Panc1 (cell line): ENCODE results near the gene ABAT. TPM values are rescaled to one million over a fixed set of nuclear protein-coding genes. Genes with fewer than 3 reads are reported as not detected.

Experiments used
- ATAC-seq: fragments of 200-7000 bp; cut with Tn5 transposase; 2 replicates; pipeline ENCODE4 v1.9.1; 2020; ENCODE audit warnings: mild to moderate bottlenecking, moderate library complexity
- BruUV-seq: library from RNA; stranded (reverse); fragments of 400-500 nt; replicated peaks from 2 replicates; lab custom pipeline; 2021; lab: Mats Ljungman, UMichigan
- CTCF ChIA-PET: fragments of 300-600 bp; sonication (Branson Sonifier 250); formaldehyde crosslinking; loops from one replicate; lab custom pipeline; 2022; ENCODE audit warnings: antibody characterized with exemption; lab: Charles Lee
- POLR2A ChIA-PET: fragments of 300-600 bp; sonication (Branson Sonifier 250); formaldehyde crosslinking; loops from one replicate; lab custom pipeline; 2022; ENCODE audit warnings: antibody characterized with exemption; lab: Charles Lee
- DNase-seq: peaks from one replicate; pipeline ENCODE4 v3.0.0-alpha.2; 2010; ENCODE audit warnings: low read depth, low spot score
- H3K27ac ChIP-seq: 2 replicates; pipeline ENCODE4 v1.5.1; 2011; ENCODE audit warnings: mild to moderate bottlenecking, low read length, inconsistent platforms
- H3K27me3 ChIP-seq: fragments of 200-500 bp; sonication (Bioruptor generic); 2 replicates; pipeline ENCODE4 v1.6.0; 2014; ENCODE audit warnings: low read length, inconsistent platforms; ENCODE audit not compliant: control insufficient read depth, insufficient read depth
- H3K36me3 ChIP-seq: fragments of 200-500 bp; sonication (Bioruptor generic); 2 replicates; pipeline ENCODE4 v1.5.1; 2014; ENCODE audit warnings: inconsistent platforms, mild to moderate bottlenecking, low read length, moderate library complexity; ENCODE audit not compliant: control insufficient read depth, insufficient read depth
- H3K4me1 ChIP-seq: 2 replicates; pipeline ENCODE4 v1.5.1; 2011; ENCODE audit warnings: inconsistent platforms, mild to moderate bottlenecking, low read length, moderate library complexity; ENCODE audit not compliant: control insufficient read depth, insufficient read depth
- H3K4me3 ChIP-seq, 2 experiments: 2 replicates each; pipeline ENCODE4 v1.5.1; 2011 to 2012; ENCODE audit warnings: low read depth in 2 of 2, low read length in 2 of 2, mild to moderate bottlenecking in 2 of 2, inconsistent platforms in 1 of 2, moderate library complexity in 1 of 2
- H3K9me3 ChIP-seq: fragments of 200-500 bp; sonication (Bioruptor generic); 2 replicates; pipeline ENCODE4 v1.5.1; 2014; ENCODE audit warnings: low read depth, mild to moderate bottlenecking, inconsistent platforms, low read length, moderate library complexity; ENCODE audit not compliant: control insufficient read depth, insufficient read depth
- CTCF ChIP-seq: fragments of 450-650 bp; IDR thresholded peaks from 2 replicates; pipeline ENCODE4 v1.5.1; 2017; ENCODE audit warnings: mild to moderate bottlenecking
- POLR2AphosphoS5 ChIP-seq: IDR thresholded peaks from 2 replicates; pipeline ENCODE4 v1.6.1; 2012; ENCODE audit warnings: mild to moderate bottlenecking, low read depth, low read length, moderate library complexity
- SIN3A ChIP-seq: IDR thresholded peaks from 2 replicates; pipeline ENCODE4 v1.6.1; 2012; ENCODE audit warnings: low read depth, mild to moderate bottlenecking, low read length, moderate library complexity, borderline replicate concordance; ENCODE audit not compliant: insufficient read depth
- TCF7L2 ChIP-seq: IDR thresholded peaks from 2 replicates; pipeline ENCODE4 v1.6.1; 2011; ENCODE audit warnings: mild to moderate bottlenecking, low read depth, low read length, inconsistent platforms
- in situ Hi-C: cut with HindIII; loops from 2 replicates; pipeline ENCODE4 v1.10.0; 2016; ENCODE audit warnings: low sequenced_read_pairs, low pct_unique_long_range_greater_than_20kb
- intact Hi-C: fragments of 100-400 bp; cut with micrococcal nuclease; formaldehyde crosslinking; loops from one replicate; pipeline ENCODE4 v1.10.0; 2022; ENCODE audit not compliant: unreplicated experiment
- total RNA-seq: library from RNA; stranded (reverse); gene quantifications from one replicate; pipeline ENCODE4 v1.2.1, GENCODE V29; 2021; ENCODE audit not compliant: unreplicated experiment
- TF ChIP-seq, protein P1 (sequence below), 2 experiments: IDR thresholded peaks; 2 replicates each; pipeline ENCODE4 v1.6.1; 2011 to 2012; ENCODE audit warnings: low read depth in 2 of 2, control low read depth in 1 of 2, low read length in 1 of 2, mild to moderate bottlenecking in 1 of 2, moderate library complexity in 1 of 2; ENCODE audit not compliant: insufficient read depth in 1 of 2

Gene ABAT
- total RNA-seq, 1 experiment from 2014 or later, result 0.77 TPM

- DNase-seq (no peak), ATAC-seq (no peak)
- POLR2A ChIA-PET, result no interaction called here
- TF ChIP-seq, protein P1, sequence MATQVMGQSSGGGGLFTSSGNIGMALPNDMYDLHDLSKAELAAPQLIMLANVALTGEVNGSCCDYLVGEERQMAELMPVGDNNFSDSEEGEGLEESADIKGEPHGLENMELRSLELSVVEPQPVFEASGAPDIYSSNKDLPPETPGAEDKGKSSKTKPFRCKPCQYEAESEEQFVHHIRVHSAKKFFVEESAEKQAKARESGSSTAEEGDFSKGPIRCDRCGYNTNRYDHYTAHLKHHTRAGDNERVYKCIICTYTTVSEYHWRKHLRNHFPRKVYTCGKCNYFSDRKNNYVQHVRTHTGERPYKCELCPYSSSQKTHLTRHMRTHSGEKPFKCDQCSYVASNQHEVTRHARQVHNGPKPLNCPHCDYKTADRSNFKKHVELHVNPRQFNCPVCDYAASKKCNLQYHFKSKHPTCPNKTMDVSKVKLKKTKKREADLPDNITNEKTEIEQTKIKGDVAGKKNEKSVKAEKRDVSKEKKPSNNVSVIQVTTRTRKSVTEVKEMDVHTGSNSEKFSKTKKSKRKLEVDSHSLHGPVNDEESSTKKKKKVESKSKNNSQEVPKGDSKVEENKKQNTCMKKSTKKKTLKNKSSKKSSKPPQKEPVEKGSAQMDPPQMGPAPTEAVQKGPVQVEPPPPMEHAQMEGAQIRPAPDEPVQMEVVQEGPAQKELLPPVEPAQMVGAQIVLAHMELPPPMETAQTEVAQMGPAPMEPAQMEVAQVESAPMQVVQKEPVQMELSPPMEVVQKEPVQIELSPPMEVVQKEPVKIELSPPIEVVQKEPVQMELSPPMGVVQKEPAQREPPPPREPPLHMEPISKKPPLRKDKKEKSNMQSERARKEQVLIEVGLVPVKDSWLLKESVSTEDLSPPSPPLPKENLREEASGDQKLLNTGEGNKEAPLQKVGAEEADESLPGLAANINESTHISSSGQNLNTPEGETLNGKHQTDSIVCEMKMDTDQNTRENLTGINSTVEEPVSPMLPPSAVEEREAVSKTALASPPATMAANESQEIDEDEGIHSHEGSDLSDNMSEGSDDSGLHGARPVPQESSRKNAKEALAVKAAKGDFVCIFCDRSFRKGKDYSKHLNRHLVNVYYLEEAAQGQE (IDR thresholded peaks at IDR 0.05; ENCODE audit: insufficient read depth in 1 of 2, low read depth in 2 of 2, low read length in 1 of 2), result no peak
- no peak for TF ChIP-seq CTCF
- TF ChIP-seq POLR2AphosphoS5, result no peak
- no peak for TF ChIP-seq TCF7L2
- TF ChIP-seq SIN3A, result no peak
- H3K36me3 ChIP-seq, result no peaks in the 10 kb centered on the region
- intact Hi-C loops (no loop called here), in situ Hi-C loops (no loop called here)
- no peak overlapping the region for H3K27ac ChIP-seq
- H3K4me1 ChIP-seq, result no peaks in the 10 kb centered on the region
- BruUV-seq, result no TSS peak
- H3K27me3 ChIP-seq, result no peaks in the 10 kb centered on the region
- no peaks in the 10 kb centered on the region for H3K9me3 ChIP-seq
- CTCF ChIA-PET, result no interaction called here
- no peak overlapping the region for H3K4me3 ChIP-seq
These were observed 4.9 kb upstream of the ABAT start for GRCh38 chr16:8669481-8669880.

- DNase-seq (no peak), ATAC-seq (no peak)
- no peak overlapping the region for H3K4me3 ChIP-seq
- H3K9me3 ChIP-seq, result no peaks in the 10 kb centered on the region
- POLR2A ChIA-PET, result no interaction called here
- H3K4me1 ChIP-seq, result no peaks in the 10 kb centered on the region
- CTCF ChIA-PET, result interaction anchor here (1.0 kb wide), 1 partner anchor 36 kb away, joined by 3 read pairs; no protein-coding TSS in a partner anchor
- no peak overlapping the region for H3K27ac ChIP-seq
- in situ Hi-C loops (no loop called here), intact Hi-C loops (no loop called here)
- H3K27me3 ChIP-seq, result no peaks in the 10 kb centered on the region
- no peaks in the 10 kb centered on the region for H3K36me3 ChIP-seq
- no TSS peak for BruUV-seq
- TF ChIP-seq, protein P1 (IDR thresholded peaks at IDR 0.05; ENCODE audit: insufficient read depth in 1 of 2, low read depth in 2 of 2, low read length in 1 of 2), result no peak
- TF ChIP-seq TCF7L2 (no peak), SIN3A (no peak), POLR2AphosphoS5 (no peak), CTCF (no peak)
These were observed 4.3 kb upstream of the ABAT start for GRCh38 chr16:8670014-8670560.
